GM03348 (cell line): ENCODE data around the gene NDUFC1.

ENCODE experiments used
- DNase-seq: peaks from one replicate; pipeline ENCODE4 v3.0.0; 2012; ENCODE audit warnings: low spot score

NDUFC1 gene

GRCh38 chr4:139247241-139247640 is 55.0 kb downstream of the NDUFC1 start:
- no peak for DNase-seq

- no peak for DNase-seq
Measured at GRCh38 chr4:139246166-139246565, 56.1 kb downstream of the NDUFC1 start.

DNA sequence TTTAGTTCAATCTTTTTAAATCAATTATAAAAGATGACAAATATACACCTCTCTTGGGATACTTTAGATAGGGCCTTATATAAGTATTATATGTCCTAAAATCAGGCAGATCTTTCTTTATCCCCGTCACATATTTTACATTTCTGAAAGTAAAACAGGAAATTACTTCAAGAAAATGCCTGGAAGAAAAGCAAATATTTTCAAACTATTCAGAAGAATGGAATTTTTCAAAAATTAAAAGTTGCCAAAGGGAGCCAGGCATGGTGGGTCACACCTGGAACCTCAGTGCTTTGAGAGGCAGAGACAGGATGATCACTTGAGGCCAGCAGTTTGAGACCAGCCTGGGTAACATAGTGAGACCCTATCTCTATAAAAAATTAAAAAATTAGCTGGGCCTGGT is 56.7 kb downstream of the NDUFC1 start:
- DNase-seq: peak; percentile 43

GRCh38 chr4:139243448-139244365 is 58.6 kb downstream of the NDUFC1 start:
- DNase-seq: peak; percentile 85

DNA sequence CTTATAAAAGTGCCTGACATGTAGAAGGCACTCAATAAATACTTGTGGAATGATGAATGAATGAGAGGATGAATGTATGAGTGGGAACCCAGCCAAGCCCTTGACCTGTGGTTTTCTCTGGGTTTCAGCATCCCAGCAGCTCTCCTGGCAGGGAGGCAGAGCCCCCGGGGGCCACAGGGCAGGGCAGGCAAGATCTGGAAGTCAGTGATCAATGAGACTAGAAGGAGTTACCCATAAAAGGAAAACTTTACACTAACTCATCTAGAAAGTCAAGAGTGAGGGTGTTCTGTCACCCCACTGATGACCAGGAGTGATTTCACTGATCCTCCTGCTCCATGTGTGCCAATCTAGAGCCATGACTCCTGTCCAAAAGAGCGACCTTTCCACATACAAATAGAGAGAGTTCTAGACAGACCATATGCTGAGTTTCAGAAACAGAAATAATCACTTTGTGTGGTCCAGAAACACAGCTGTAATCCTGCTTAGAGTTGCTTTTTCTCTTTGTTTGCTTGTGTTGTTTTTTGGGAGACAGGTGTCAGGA is 59.7 kb downstream of the NDUFC1 start:
- DNase-seq: peak; percentile 67

DNA sequence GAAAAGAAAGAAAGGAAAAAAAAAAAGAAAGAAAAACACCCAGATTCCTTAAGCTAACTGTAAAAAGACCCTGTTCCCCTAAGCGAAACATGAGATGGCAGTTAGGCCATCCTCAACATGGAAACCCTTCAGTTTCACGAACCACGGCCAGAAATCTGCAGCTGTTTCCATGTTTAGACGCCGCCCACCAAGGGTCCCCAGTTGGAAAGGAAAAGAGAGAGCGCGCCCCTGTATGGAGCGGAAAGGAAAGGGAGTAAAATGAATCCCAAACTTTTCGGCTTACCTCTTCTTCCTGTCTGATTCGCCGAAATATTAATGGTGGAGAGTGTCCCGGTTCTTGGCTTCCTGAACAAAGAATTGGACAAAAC is 60.5 kb downstream of the NDUFC1 start:
- DNase-seq: no peak

DNA sequence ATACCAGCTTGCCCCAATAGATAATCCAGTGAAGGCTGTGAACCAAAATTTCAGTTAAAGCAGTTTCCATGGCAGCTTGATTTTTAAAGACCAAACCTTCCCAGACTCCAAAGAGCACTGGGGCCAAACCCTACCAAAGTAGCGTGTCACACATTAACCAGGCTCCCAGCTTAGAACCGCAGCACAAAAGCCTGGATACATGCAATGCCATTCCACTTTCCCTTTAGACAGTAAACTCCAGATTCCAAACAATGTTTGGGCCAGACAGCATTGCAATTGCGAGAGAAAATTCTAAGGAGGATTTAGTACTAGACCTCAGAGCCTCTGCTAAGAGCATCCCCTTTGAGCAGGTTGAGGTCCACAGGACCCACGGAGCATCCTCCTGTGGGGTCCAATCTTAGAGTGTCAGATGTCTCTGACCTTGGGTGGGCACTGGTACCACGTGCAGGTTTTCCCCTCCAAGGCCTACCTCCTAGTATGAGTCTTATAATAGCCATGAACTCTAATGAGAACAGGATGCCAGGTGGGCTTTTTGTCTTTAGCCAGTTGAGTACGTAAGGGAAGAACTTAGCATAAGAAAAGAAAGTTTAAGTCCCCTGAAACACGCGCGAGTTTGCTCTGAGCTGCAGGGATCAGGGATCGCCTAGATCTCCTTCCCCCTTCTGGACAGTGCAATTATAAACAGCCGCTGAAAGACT is 61.0 kb downstream of the NDUFC1 start:
- no peak for DNase-seq
